Calu3 (cell line): ENCODE measurements around the gene PIK3C3. TPM values are rescaled to one million over a fixed set of nuclear protein-coding genes. Genes with fewer than 3 reads are reported as not detected.

Experiments
- BruUV-seq: library from RNA; stranded (reverse); fragments of 400-500 nt; replicated peaks from 2 replicates; lab custom pipeline; 2021; lab: Mats Ljungman, UMichigan
- CTCF ChIA-PET: fragments of 300-600 bp; sonication (Branson Sonifier 250); formaldehyde crosslinking; loops from one replicate; lab custom pipeline; 2022; ENCODE audit warnings: antibody characterized with exemption; lab: Charles Lee
- DNase-seq: peaks from one replicate; pipeline ENCODE4 v3.0.0; 2022
- H3K27ac Mint-ChIP-seq: one replicate; pipeline ENCODE4 v1.8.0; 2022; ENCODE audit warnings: mixed read lengths; ENCODE audit not compliant: unreplicated experiment
- H3K27me3 Mint-ChIP-seq: one replicate; pipeline ENCODE4 v1.8.0; 2022; ENCODE audit warnings: mixed read lengths; ENCODE audit not compliant: unreplicated experiment
- H3K36me3 Mint-ChIP-seq: one replicate; pipeline ENCODE4 v1.8.0; 2022; ENCODE audit warnings: mild to moderate bottlenecking, moderate library complexity, mixed read lengths; ENCODE audit not compliant: insufficient read depth, unreplicated experiment
- H3K4me1 Mint-ChIP-seq: one replicate; pipeline ENCODE4 v1.8.0; 2022; ENCODE audit warnings: mild to moderate bottlenecking, low read depth, mixed read lengths; ENCODE audit not compliant: unreplicated experiment
- H3K4me3 Mint-ChIP-seq: one replicate; pipeline ENCODE4 v1.8.0; 2022; ENCODE audit warnings: mild to moderate bottlenecking, low read depth, moderate library complexity, mixed read lengths; ENCODE audit not compliant: unreplicated experiment
- H3K9me3 Mint-ChIP-seq: one replicate; pipeline ENCODE4 v1.8.0; 2022; ENCODE audit warnings: low read depth, mixed read lengths; ENCODE audit not compliant: unreplicated experiment
- CTCF ChIP-seq: fragments of 200-600 bp; IDR thresholded peaks from one replicate; pipeline ENCODE4 v1.8.0; 2022; ENCODE audit warnings: antibody characterized with exemption; ENCODE audit not compliant: unreplicated experiment
- intact Hi-C: fragments of 100-400 bp; cut with micrococcal nuclease; formaldehyde crosslinking; loops from one replicate; pipeline ENCODE4 v1.10.0; 2022; ENCODE audit not compliant: unreplicated experiment
- total RNA-seq: library from RNA; stranded (reverse); gene quantifications from 2 replicates; pipeline ENCODE4 v1.2.3, GENCODE V29; 2022

The PIK3C3 gene
- total RNA-seq, 1 experiment from 2014 or later: 32.9 TPM

DNA sequence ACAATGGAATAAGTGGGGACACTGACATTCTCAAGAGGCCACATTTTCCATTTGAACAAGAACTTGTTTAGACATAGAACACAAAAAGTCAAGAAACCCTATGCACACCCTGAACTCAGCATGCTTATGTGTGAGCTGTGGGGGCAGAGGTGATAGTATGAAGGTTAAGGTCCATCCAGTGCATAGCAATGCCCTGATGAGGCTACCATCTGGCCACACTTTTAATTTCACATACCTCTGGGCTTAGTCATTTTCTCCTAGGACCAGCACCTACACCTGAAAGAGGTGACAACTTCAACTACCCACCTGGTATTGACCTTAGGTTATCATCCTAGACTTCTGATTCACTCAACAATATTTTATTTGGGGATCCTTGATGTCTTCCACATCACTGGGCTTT, 139.8 kb downstream of the PIK3C3 start:
- H3K36me3 Mint-ChIP-seq: no peaks in the 10 kb centered on the region

DNA sequence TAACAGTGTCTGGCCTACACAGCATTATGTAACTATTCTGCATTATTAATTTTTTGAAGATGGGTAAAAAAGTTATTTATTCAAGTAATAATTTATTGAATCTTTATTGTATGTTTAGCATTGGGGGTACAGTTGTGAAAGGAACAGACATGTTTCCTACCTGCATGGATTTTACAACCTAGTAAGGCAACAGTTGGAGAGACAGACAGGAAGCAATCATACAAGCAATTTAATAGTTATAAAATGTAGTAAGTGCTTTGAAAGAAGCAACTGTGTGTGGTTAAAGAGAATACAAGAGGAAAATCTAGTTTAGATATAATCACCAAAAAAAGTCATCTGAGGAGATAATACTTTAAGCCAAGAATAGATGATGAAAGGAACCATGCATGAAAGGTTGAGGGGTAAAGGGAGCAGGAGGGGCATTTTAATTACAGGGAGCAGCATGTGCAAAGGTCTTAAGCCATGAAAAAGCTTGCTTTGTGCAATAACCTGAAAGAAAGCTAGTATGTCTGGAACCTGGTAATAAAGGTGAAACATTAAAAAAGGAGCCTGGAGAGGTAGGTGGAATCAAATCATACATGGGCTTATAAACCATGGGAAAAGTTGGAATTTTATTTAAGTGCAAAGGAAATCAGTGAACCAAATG, 140.8 kb downstream of the PIK3C3 start:
- intact Hi-C loops: no loop called here
- BruUV-seq: no TSS peak
- no peaks in the 10 kb centered on the region for H3K4me1 Mint-ChIP-seq
- no peak overlapping the region for H3K27ac Mint-ChIP-seq
- no peaks in the 10 kb centered on the region for H3K27me3 Mint-ChIP-seq
- CTCF ChIA-PET: no interaction called here
- no peak overlapping the region for H3K4me3 Mint-ChIP-seq
- peaks cover 5% of the 10 kb centered on the region for H3K9me3 Mint-ChIP-seq
- no peaks in the 10 kb centered on the region for H3K36me3 Mint-ChIP-seq
- TF ChIP-seq CTCF: no peak
- DNase-seq: no peak

More for the DNA sequence above, 139.8 kb downstream of the PIK3C3 start:
- CTCF ChIA-PET: no interaction called here
- BruUV-seq: no TSS peak
- Mint-ChIP-seq H3K27ac (no peak overlapping the region), H3K27me3 (no peaks in the 10 kb centered on the region), H3K4me3 (no peak overlapping the region), H3K4me1 (no peaks in the 10 kb centered on the region), H3K9me3 (peaks cover 5% of the 10 kb centered on the region)
- DNase-seq: no peak
- intact Hi-C loops: no loop called here
- TF ChIP-seq CTCF: no peak

- no peak overlapping the region for H3K27ac Mint-ChIP-seq
- no peaks in the 10 kb centered on the region for H3K4me1 Mint-ChIP-seq
- H3K36me3 Mint-ChIP-seq: no peaks in the 10 kb centered on the region
- no peak for TF ChIP-seq CTCF
- CTCF ChIA-PET: no interaction called here
- H3K9me3 Mint-ChIP-seq: peaks cover 8% of the 10 kb centered on the region
- intact Hi-C loops: no loop called here
- H3K4me3 Mint-ChIP-seq: no peak overlapping the region
- BruUV-seq: no TSS peak
- no peaks in the 10 kb centered on the region for H3K27me3 Mint-ChIP-seq
- no peak for DNase-seq
These were observed 145.2 kb downstream of the PIK3C3 start for GRCh38 chr18:42100248-42100647.

DNA sequence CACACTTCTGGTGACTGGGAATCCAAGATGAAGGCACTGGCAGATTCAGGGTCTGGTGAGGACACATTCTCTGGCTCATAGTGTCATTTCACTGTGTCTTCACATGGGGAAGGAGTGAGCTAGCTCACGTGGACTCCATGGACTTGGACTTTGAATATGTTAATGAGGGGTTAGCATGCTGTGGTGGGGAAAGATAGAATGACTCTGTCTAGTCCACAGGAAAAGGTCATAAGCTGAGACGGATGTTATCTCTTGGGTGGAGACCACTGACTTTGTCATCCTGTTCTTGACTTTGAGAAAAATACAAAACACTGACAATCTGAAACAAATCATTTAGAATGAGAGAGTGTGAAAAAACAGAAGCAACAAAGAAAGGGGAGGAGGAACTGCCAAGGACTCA, 145.9 kb downstream of the PIK3C3 start:
- H3K36me3 Mint-ChIP-seq: no peaks in the 10 kb centered on the region
- CTCF ChIA-PET: no interaction called here
- no peak overlapping the region for H3K27ac Mint-ChIP-seq
- TF ChIP-seq CTCF: no peak
- intact Hi-C loops: no loop called here
- no peak for DNase-seq
- no TSS peak for BruUV-seq
- peaks cover 8% of the 10 kb centered on the region for H3K9me3 Mint-ChIP-seq
- H3K4me1 Mint-ChIP-seq: no peaks in the 10 kb centered on the region
- no peaks in the 10 kb centered on the region for H3K27me3 Mint-ChIP-seq
- H3K4me3 Mint-ChIP-seq: no peak overlapping the region
